BJ (cell line): Measurements from ENCODE around the gene ZNF497. TPM values are rescaled to one million over a fixed set of nuclear protein-coding genes. Genes with fewer than 3 reads are reported as not detected.
A peak's percentile ranks its signal among the peaks of the same experiment; 100 is the strongest.

ENCODE experiments used
- CTCF ChIA-PET: fragments of 350-600 bp; formaldehyde crosslinking; extraction: SDS; loops from one replicate; lab custom pipeline; 2021; ENCODE audit warnings: antibody characterized with exemption, inconsistent platforms; lab: Yijun Ruan, JAX
- POLR2A ChIA-PET: fragments of 300-600 bp; sonication (Branson Sonifier 250); formaldehyde crosslinking; extraction: SDS; loops from one replicate; lab custom pipeline; 2021; ENCODE audit warnings: antibody characterized with exemption; lab: Charles Lee
- DNase-seq: peaks from one replicate; pipeline ENCODE4 v3.0.0-alpha.2; 2011; ENCODE audit warnings: low read depth
- H3K27me3 ChIP-seq: 2 replicates; pipeline ENCODE4 v1.6.0; 2011; ENCODE audit warnings: low read length; ENCODE audit not compliant: control insufficient read depth, insufficient read depth
- H3K36me3 ChIP-seq: 2 replicates; pipeline ENCODE4 v1.5.1; 2011; ENCODE audit warnings: low read length; ENCODE audit not compliant: control insufficient read depth, insufficient read depth
- H3K4me3 ChIP-seq: 2 replicates; pipeline ENCODE4 v1.5.1; 2011; ENCODE audit warnings: low read depth, mild to moderate bottlenecking, control low read depth, low read length
- polyA plus RNA-seq: library from polyadenylated mRNA; depleted of rRNA; stranded (reverse); fragments of >200 nt; gene quantifications from 2 replicates; pipeline ENCODE4 v1.2.3, GENCODE V29; 2011
- TF ChIP-seq, protein P1 (sequence below): IDR thresholded peaks from 2 replicates; pipeline ENCODE4 v1.5.1; 2011; ENCODE audit warnings: low read depth, mild to moderate bottlenecking, control low read depth, inconsistent platforms, low read length, moderate library complexity; ENCODE audit not compliant: insufficient read depth

ZNF497 gene
- polyA plus RNA-seq, 1 experiment: 0.20 TPM

GRCh38 chr19:58361900-58362271, 665 bp downstream of the ZNF497 start:
- TF ChIP-seq, protein P1, sequence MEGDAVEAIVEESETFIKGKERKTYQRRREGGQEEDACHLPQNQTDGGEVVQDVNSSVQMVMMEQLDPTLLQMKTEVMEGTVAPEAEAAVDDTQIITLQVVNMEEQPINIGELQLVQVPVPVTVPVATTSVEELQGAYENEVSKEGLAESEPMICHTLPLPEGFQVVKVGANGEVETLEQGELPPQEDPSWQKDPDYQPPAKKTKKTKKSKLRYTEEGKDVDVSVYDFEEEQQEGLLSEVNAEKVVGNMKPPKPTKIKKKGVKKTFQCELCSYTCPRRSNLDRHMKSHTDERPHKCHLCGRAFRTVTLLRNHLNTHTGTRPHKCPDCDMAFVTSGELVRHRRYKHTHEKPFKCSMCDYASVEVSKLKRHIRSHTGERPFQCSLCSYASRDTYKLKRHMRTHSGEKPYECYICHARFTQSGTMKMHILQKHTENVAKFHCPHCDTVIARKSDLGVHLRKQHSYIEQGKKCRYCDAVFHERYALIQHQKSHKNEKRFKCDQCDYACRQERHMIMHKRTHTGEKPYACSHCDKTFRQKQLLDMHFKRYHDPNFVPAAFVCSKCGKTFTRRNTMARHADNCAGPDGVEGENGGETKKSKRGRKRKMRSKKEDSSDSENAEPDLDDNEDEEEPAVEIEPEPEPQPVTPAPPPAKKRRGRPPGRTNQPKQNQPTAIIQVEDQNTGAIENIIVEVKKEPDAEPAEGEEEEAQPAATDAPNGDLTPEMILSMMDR: 0 out of 2 replicates have a peak, but pooled peaks have one; percentile 11
- no peak for DNase-seq

DNA sequence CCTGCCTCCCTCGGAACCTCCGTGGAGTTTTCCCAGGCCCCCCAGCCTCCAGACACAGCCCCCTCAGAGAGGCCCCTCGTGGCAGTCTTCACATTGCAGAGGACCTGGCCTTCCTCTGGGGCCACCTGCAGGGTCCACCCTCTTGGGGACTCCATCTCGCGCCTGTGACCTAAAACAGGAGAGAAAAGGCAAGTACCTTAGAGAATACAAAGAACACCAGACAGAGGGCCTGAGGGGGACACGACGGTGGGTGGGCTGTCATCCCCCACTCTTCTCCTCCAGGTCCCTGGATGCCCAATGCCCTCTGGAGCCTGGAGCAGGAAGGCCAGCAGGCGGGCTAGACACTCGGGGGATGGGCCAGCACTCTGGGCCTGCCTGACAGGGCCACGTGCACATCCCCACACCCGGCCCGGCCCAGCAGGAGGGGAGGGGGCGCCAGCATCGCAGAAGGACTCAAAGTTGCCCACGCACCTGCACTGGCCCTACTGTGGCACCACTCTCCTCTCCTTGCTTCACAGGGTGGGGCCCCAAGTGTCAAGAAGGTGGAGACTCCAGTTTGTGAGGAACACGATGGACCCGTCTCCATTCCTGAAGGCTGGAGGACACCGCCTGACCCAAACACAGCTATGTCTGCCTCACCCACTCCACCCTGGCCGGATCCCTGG, 4.9 kb downstream of the ZNF497 start:
- no peak for DNase-seq
- no peak overlapping the region for H3K4me3 ChIP-seq
- TF ChIP-seq, protein P1: no peak
- CTCF ChIA-PET: no interaction called here
- H3K27me3 ChIP-seq: no peaks in the 10 kb centered on the region; the same call in 1 of the 2 replicates
- peaks cover 2% of the 10 kb centered on the region for H3K36me3 ChIP-seq
- POLR2A ChIA-PET: no interaction called here

More at GRCh38 chr19:58361900-58362271, 665 bp downstream of the ZNF497 start:
- H3K27me3 ChIP-seq: no peaks in the 10 kb centered on the region; the same call in 1 of the 2 replicates
- H3K36me3 ChIP-seq: no peaks in the 10 kb centered on the region
- POLR2A ChIA-PET: no interaction called here
- CTCF ChIA-PET: interaction anchor here (1.2 to 1.3 kb wide), 3 partner anchors 12 to 158 kb away, joined by 3 to 5 read pairs (median 3); partner anchors contain the start of gene ZBTB45
- H3K4me3 ChIP-seq: peak overlapping the region; percentile 48

- TF ChIP-seq, protein P1: no peak
- ChIA-PET CTCF (no interaction called here), POLR2A (interaction anchor here (0.6 to 0.7 kb wide), 2 partner anchors 24 to 52 kb away, joined by 3 read pairs; partner anchors contain the start of genes ZNF584 and ZNF837)
- no peak for DNase-seq
- Histone ChIP-seq H3K36me3 (peaks cover 8% of the 10 kb centered on the region), H3K27me3 (no peaks in the 10 kb centered on the region; the same call in 1 of the 2 replicates), H3K4me3 (peak overlapping the region; percentile 29)
These were observed 5.6 kb downstream of the ZNF497 start for GRCh38 chr19:58356766-58357480.

GRCh38 chr19:58355908-58356765, 6.4 kb downstream of the ZNF497 start:
- CTCF ChIA-PET: no interaction called here

More at GRCh38 chr19:58355908-58356765, 6.4 kb downstream of the ZNF497 start:
- Histone ChIP-seq H3K4me3 (peak overlapping the region; percentile 29), H3K27me3 (no peaks in the 10 kb centered on the region; the same call in 1 of the 2 replicates), H3K36me3 (peaks cover 9% of the 10 kb centered on the region)
- POLR2A ChIA-PET: interaction anchor here (0.6 to 0.7 kb wide), 2 partner anchors 25 to 53 kb away, joined by 3 read pairs; partner anchors contain the start of genes ZNF584 and ZNF837
- TF ChIP-seq, protein P1: no peak
- DNase-seq: no peak
